WTC11 (cell line): ENCODE data around the gene TTC33. TPM values are rescaled to one million over a fixed set of nuclear protein-coding genes. Genes with fewer than 3 reads are reported as not detected.

ENCODE experiments used
- ATAC-seq: fragments of 200-7000 bp; cut with Tn5 transposase; 2 replicates; pipeline ENCODE4 v1.10.0; 2021; ENCODE audit warnings: mild to moderate bottlenecking, moderate library complexity
- CTCF ChIA-PET: fragments of 300-600 bp; sonication (Branson Sonifier 250); formaldehyde crosslinking; loops from one replicate; lab custom pipeline; 2021; ENCODE audit warnings: antibody characterized with exemption; lab: Charles Lee
- POLR2A ChIA-PET: fragments of 350-600 bp; sonication (Branson Sonifier 250); formaldehyde crosslinking; loops from one replicate; lab custom pipeline; 2021; ENCODE audit warnings: antibody characterized with exemption; lab: Charles Lee
- DNase-seq: peaks from one replicate; pipeline ENCODE4 v3.0.0; 2021; ENCODE audit warnings: low spot score
- H3K27ac Mint-ChIP-seq: 2 replicates; pipeline ENCODE4 v1.8.0; 2021; ENCODE audit warnings: mixed read lengths
- H3K27me3 Mint-ChIP-seq: 2 replicates; pipeline ENCODE4 v1.8.0; 2021; ENCODE audit warnings: low read depth, mild to moderate bottlenecking, moderate library complexity, mixed read lengths
- H3K36me3 Mint-ChIP-seq: 2 replicates; pipeline ENCODE4 v1.8.0; 2021; ENCODE audit warnings: mixed read lengths
- H3K4me1 Mint-ChIP-seq: 2 replicates; pipeline ENCODE4 v1.8.0; 2022; ENCODE audit warnings: mixed read lengths
- H3K4me3 Mint-ChIP-seq: 2 replicates; pipeline ENCODE4 v1.8.0; 2021; ENCODE audit warnings: mild to moderate bottlenecking, moderate library complexity, mixed read lengths
- H3K9me3 Mint-ChIP-seq: 2 replicates; pipeline ENCODE4 v1.8.0; 2021; ENCODE audit warnings: mixed read lengths
- CBFB ChIP-seq: sonication (generic); formaldehyde crosslinking; IDR thresholded peaks from 2 replicates; pipeline ENCODE4 v1.8.1; 2022; ENCODE audit warnings: mild to moderate bottlenecking, low read depth, missing genetic modification reagents
- GRHL2 ChIP-seq: fragments of 250-450 bp; sonication (Bioruptor Pico); IDR thresholded peaks from 2 replicates; pipeline ENCODE4 v1.8.0; 2022; ENCODE audit warnings: mild to moderate bottlenecking, moderate library complexity; ENCODE audit not compliant: insufficient replicate concordance, severe bottlenecking
- IRF2 ChIP-seq: sonication (generic); formaldehyde crosslinking; IDR thresholded peaks from 2 replicates; pipeline ENCODE4 v1.8.0; 2022; ENCODE audit warnings: low read depth, missing genetic modification reagents, borderline replicate concordance
- KAT7 ChIP-seq: sonication (generic); formaldehyde crosslinking; IDR thresholded peaks from 2 replicates; pipeline ENCODE4 v1.8.1; 2023; ENCODE audit warnings: missing genetic modification reagents, mild to moderate bottlenecking, borderline replicate concordance
- MXD4 ChIP-seq: fragments of 250-450 bp; sonication (Bioruptor Pico); IDR thresholded peaks from 2 replicates; pipeline ENCODE4 v1.8.0; 2021; ENCODE audit warnings: mild to moderate bottlenecking, moderate library complexity, borderline replicate concordance
- NR2C2 ChIP-seq: sonication (generic); formaldehyde crosslinking; IDR thresholded peaks from 2 replicates; pipeline ENCODE4 v1.8.0; 2022; ENCODE audit warnings: mild to moderate bottlenecking, missing genetic modification reagents
- NR3C1 ChIP-seq: sonication (generic); formaldehyde crosslinking; conservative IDR thresholded peaks from 2 replicates; pipeline ENCODE4 v1.8.1; 2023; ENCODE audit warnings: low read depth, mild to moderate bottlenecking, missing genetic modification reagents
- RELA ChIP-seq: sonication (generic); formaldehyde crosslinking; IDR thresholded peaks from 2 replicates; pipeline ENCODE4 v1.8.1; 2022; ENCODE audit warnings: missing genetic modification reagents, mild to moderate bottlenecking, borderline replicate concordance
- TEAD1 ChIP-seq: sonication (generic); formaldehyde crosslinking; IDR thresholded peaks from 2 replicates; pipeline ENCODE4 v1.8.0; 2022; ENCODE audit warnings: mild to moderate bottlenecking, missing genetic modification reagents
- TEAD4 ChIP-seq: sonication (generic); formaldehyde crosslinking; IDR thresholded peaks from 2 replicates; pipeline ENCODE4 v1.8.0; 2022; ENCODE audit warnings: mild to moderate bottlenecking, missing genetic modification reagents
- TP53 ChIP-seq: sonication (generic); formaldehyde crosslinking; IDR thresholded peaks from 2 replicates; pipeline ENCODE4 v1.8.1; 2023; ENCODE audit warnings: mild to moderate bottlenecking, missing genetic modification reagents
- ZNF232 ChIP-seq: sonication (generic); formaldehyde crosslinking; IDR thresholded peaks from 2 replicates; pipeline ENCODE4 v1.8.0; 2022; ENCODE audit warnings: mild to moderate bottlenecking, missing genetic modification reagents
- ZNF671 ChIP-seq: fragments of 250-450 bp; sonication (Bioruptor Pico); IDR thresholded peaks from 2 replicates; pipeline ENCODE4 v1.8.0; 2021; ENCODE audit warnings: mild to moderate bottlenecking
- total RNA-seq: library from RNA; stranded (reverse); gene quantifications from 3 replicates; pipeline ENCODE4 v1.2.3, GENCODE V29; 2021
- TF ChIP-seq, protein P1 (sequence below): fragments of 250-450 bp; sonication (Bioruptor Pico); IDR thresholded peaks from 2 replicates; pipeline ENCODE4 v1.9.0; 2021; ENCODE audit warnings: moderate library complexity, mild to moderate bottlenecking, inconsistent platforms, borderline replicate concordance
- TF ChIP-seq, protein P2 (sequence below): sonication (generic); formaldehyde crosslinking; IDR thresholded peaks from 2 replicates; pipeline ENCODE4 v1.8.0; 2022; ENCODE audit warnings: mild to moderate bottlenecking, missing genetic modification reagents
- TF ChIP-seq, protein P3 (sequence below): sonication (generic); formaldehyde crosslinking; IDR thresholded peaks from 2 replicates; pipeline ENCODE4 v1.8.1; 2023; ENCODE audit warnings: mild to moderate bottlenecking, missing genetic modification reagents
- TF ChIP-seq, protein P4 (sequence below): sonication (generic); formaldehyde crosslinking; conservative IDR thresholded peaks from 2 replicates; pipeline ENCODE4 v1.8.1; 2022; ENCODE audit warnings: mild to moderate bottlenecking, missing genetic modification reagents
- TF ChIP-seq, protein P5 (sequence below): fragments of 250-450 bp; sonication (Bioruptor Pico); IDR thresholded peaks from 2 replicates; pipeline ENCODE4 v1.9.0; 2021; ENCODE audit warnings: mild to moderate bottlenecking
- TF ChIP-seq, protein P6 (sequence below): sonication (generic); formaldehyde crosslinking; IDR thresholded peaks from 2 replicates; pipeline ENCODE4 v1.8.1; 2022; ENCODE audit warnings: low read depth, mild to moderate bottlenecking, moderate library complexity, missing genetic modification reagents, borderline replicate concordance

Gene TTC33
- total RNA-seq, 1 experiment from 2014 or later, result 9.2 TPM

DNA sequence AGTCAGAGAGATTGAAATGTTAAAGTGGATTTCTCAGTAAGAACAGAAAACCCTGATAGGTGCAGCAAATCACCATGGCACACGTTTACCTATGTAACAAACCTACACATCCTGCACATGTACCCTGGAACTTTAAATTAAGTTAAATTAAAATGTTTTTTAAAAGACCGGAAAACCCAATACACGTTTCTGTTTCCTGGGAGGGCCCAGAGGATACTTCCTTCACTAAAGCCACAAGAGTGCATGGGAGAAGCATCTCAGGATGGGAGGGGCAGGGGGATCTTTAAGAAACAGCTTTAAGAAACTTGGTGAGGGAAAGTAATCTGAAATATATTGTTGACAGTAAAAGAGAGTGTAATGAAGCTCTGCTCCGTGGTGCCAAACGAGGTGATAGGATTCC lies 240.8 kb downstream of the TTC33 start:
- DNase-seq (no peak), ATAC-seq (no peak)
- CTCF ChIA-PET, result no interaction called here
- Mint-ChIP-seq H3K9me3 (peaks cover 4% of the 10 kb centered on the region; the same call in 1 of the 2 replicates), H3K27me3 (no peaks in the 10 kb centered on the region), H3K4me1 (no peaks in the 10 kb centered on the region)
- TF ChIP-seq, protein P1, sequence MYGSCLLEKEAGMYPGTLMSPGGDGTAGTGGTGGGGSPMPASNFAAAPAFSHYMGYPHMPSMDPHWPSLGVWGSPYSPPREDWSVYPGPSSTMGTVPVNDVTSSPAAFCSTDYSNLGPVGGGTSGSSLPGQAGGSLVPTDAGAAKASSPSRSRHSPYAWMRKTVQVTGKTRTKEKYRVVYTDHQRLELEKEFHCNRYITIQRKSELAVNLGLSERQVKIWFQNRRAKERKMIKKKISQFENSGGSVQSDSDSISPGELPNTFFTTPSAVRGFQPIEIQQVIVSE (CRISPR knock-in tag), result no peak
- TF ChIP-seq, all 79 proteins: peak for 0
- POLR2A ChIA-PET, result interaction anchor here (0.6 kb wide), 1 partner anchor 17 kb away, joined by 5 read pairs; no protein-coding TSS in a partner anchor
- Mint-ChIP-seq H3K4me3 (no peak overlapping the region), H3K27ac (no peak overlapping the region), H3K36me3 (no peaks in the 10 kb centered on the region)

DNA sequence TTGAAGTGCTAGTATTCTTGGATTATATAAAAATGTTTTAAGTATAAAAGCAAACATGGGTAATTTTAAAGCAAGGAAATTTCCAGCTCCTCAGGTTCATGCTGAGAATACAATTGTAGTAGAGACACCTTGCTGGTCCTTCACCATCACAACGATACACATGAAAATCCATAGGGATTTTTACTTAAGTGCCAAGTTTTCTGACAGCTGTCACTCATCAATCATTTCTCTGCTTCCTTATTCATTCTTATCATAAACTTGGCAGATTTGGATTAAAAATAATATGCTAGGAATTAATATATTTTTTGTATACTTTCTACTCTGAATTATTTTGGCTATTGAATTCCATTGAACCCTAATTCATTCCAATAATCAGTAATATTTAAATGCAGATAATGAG lies 244.0 kb downstream of the TTC33 start:
- no peaks in the 10 kb centered on the region for H3K27me3 Mint-ChIP-seq
- DNase-seq (no peak), ATAC-seq (no peak)
- no peaks in the 10 kb centered on the region for H3K36me3 Mint-ChIP-seq
- POLR2A ChIA-PET, result no interaction called here
- no peaks in the 10 kb centered on the region for H3K4me1 Mint-ChIP-seq
- H3K4me3 Mint-ChIP-seq, result no peak overlapping the region
- H3K27ac Mint-ChIP-seq, result no peak overlapping the region
- peaks cover 4% of the 10 kb centered on the region; the same call in 1 of the 2 replicates for H3K9me3 Mint-ChIP-seq
- TF ChIP-seq ZNF671, result no peak
- TF ChIP-seq, protein P2, sequence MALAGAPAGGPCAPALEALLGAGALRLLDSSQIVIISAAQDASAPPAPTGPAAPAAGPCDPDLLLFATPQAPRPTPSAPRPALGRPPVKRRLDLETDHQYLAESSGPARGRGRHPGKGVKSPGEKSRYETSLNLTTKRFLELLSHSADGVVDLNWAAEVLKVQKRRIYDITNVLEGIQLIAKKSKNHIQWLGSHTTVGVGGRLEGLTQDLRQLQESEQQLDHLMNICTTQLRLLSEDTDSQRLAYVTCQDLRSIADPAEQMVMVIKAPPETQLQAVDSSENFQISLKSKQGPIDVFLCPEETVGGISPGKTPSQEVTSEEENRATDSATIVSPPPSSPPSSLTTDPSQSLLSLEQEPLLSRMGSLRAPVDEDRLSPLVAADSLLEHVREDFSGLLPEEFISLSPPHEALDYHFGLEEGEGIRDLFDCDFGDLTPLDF (CRISPR knock-in tag), result no peak
- TF ChIP-seq TP53 (CRISPR knock-in tag), result no peak
- TF ChIP-seq ZNF232, result no peak
- CTCF ChIA-PET, result no interaction called here

DNA sequence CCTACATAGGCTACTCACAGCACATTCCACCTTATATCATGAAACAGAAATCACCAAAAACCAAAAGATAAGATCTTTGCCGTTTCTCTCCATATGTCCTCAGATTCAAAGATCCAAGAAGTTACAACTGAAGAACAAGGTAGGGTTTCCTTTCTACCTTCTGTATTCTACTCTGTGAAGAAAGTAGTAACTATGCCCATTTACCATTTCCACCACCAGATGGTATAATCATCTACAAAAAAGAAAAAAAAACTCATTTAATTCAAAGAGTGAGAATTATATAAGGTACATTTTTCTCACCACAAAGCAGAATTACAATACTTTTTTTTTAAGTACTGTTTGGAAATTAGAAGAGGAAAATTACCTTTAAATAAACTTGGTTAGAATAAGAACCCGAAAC lies 248.7 kb downstream of the TTC33 start:
- ATAC-seq, result no peak
- H3K27me3 Mint-ChIP-seq, result no peaks in the 10 kb centered on the region
- no peaks in the 10 kb centered on the region for H3K36me3 Mint-ChIP-seq
- no peak for DNase-seq
- CTCF ChIA-PET, result no interaction called here
- TF ChIP-seq RELA (CRISPR knock-in tag), result no peak
- no peak for TF ChIP-seq TEAD4 (CRISPR knock-in tag)
- H3K4me1 Mint-ChIP-seq, result peaks cover 7% of the 10 kb centered on the region
- H3K27ac Mint-ChIP-seq, result no peak overlapping the region
- H3K9me3 Mint-ChIP-seq, result no peaks in the 10 kb centered on the region
- POLR2A ChIA-PET, result no interaction called here
- no peak overlapping the region for H3K4me3 Mint-ChIP-seq

DNA sequence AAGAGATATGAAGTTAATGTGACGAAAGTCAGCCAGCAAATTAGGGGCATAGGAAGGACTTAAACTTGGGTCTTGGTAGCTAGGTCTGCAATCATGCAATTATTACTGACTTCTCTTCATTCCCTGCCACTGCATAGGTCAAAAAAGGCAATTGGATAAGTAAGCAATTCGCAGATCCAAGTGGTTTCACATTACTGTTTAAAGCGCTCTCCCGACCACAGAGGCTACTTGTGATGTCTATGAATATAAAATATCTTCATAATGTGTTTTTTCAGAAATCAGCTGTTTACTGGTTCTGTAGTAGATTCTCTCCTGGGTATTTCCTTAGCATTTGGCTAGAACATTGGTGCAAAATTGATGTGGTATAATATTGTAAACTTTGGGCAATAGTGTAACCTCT lies 250.7 kb downstream of the TTC33 start:
- Mint-ChIP-seq H3K36me3 (no peaks in the 10 kb centered on the region), H3K27me3 (no peaks in the 10 kb centered on the region), H3K27ac (no peak overlapping the region), H3K9me3 (no peaks in the 10 kb centered on the region), H3K4me1 (peaks cover 7% of the 10 kb centered on the region), H3K4me3 (no peak overlapping the region)
- ATAC-seq, result no peak
- ChIA-PET POLR2A (no interaction called here), CTCF (no interaction called here)
- TF ChIP-seq, protein P3, sequence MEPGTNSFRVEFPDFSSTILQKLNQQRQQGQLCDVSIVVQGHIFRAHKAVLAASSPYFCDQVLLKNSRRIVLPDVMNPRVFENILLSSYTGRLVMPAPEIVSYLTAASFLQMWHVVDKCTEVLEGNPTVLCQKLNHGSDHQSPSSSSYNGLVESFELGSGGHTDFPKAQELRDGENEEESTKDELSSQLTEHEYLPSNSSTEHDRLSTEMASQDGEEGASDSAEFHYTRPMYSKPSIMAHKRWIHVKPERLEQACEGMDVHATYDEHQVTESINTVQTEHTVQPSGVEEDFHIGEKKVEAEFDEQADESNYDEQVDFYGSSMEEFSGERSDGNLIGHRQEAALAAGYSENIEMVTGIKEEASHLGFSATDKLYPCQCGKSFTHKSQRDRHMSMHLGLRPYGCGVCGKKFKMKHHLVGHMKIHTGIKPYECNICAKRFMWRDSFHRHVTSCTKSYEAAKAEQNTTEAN, result no peak
- TF ChIP-seq MXD4 (CRISPR knock-in tag) (no peak), IRF2 (no peak)
- DNase-seq, result no peak

DNA sequence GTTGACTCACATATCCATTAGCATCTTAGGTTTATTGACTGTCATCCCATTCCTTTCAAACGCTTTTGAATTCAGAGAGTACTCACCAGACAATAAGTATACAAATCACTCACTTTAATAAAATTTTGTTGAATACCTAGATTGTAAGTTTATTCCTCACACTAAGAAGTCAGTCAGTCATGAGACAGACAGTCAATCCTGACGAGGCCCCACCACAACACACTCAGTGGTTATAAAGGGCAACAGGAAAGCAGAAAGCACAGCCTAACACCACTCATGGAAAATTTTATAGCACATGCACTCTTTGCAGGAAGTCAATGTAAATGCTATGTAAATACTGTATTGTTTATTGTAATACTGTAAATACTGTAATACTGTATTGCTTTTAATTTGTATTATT lies 252.3 kb downstream of the TTC33 start:
- DNase-seq (no peak), ATAC-seq (no peak)
- Mint-ChIP-seq H3K27me3 (no peaks in the 10 kb centered on the region), H3K9me3 (no peaks in the 10 kb centered on the region), H3K27ac (no peak overlapping the region), H3K4me3 (no peak overlapping the region), H3K36me3 (no peaks in the 10 kb centered on the region), H3K4me1 (peaks cover 7% of the 10 kb centered on the region)
- ChIA-PET POLR2A (no interaction called here), CTCF (no interaction called here)
- TF ChIP-seq NR2C2 (CRISPR knock-in tag) (no peak), KAT7 (CRISPR knock-in tag) (no peak), CBFB (no peak), GRHL2 (CRISPR knock-in tag) (no peak), TEAD1 (CRISPR knock-in tag) (no peak), NR3C1 (CRISPR knock-in tag) (no peak)
- TF ChIP-seq, protein P4, sequence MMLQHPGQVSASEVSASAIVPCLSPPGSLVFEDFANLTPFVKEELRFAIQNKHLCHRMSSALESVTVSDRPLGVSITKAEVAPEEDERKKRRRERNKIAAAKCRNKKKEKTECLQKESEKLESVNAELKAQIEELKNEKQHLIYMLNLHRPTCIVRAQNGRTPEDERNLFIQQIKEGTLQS, result no peak
- TF ChIP-seq, protein P5, sequence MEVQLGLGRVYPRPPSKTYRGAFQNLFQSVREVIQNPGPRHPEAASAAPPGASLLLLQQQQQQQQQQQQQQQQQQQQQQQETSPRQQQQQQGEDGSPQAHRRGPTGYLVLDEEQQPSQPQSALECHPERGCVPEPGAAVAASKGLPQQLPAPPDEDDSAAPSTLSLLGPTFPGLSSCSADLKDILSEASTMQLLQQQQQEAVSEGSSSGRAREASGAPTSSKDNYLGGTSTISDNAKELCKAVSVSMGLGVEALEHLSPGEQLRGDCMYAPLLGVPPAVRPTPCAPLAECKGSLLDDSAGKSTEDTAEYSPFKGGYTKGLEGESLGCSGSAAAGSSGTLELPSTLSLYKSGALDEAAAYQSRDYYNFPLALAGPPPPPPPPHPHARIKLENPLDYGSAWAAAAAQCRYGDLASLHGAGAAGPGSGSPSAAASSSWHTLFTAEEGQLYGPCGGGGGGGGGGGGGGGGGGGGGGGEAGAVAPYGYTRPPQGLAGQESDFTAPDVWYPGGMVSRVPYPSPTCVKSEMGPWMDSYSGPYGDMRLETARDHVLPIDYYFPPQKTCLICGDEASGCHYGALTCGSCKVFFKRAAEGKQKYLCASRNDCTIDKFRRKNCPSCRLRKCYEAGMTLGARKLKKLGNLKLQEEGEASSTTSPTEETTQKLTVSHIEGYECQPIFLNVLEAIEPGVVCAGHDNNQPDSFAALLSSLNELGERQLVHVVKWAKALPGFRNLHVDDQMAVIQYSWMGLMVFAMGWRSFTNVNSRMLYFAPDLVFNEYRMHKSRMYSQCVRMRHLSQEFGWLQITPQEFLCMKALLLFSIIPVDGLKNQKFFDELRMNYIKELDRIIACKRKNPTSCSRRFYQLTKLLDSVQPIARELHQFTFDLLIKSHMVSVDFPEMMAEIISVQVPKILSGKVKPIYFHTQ (CRISPR knock-in tag), result no peak
- TF ChIP-seq, protein P6, sequence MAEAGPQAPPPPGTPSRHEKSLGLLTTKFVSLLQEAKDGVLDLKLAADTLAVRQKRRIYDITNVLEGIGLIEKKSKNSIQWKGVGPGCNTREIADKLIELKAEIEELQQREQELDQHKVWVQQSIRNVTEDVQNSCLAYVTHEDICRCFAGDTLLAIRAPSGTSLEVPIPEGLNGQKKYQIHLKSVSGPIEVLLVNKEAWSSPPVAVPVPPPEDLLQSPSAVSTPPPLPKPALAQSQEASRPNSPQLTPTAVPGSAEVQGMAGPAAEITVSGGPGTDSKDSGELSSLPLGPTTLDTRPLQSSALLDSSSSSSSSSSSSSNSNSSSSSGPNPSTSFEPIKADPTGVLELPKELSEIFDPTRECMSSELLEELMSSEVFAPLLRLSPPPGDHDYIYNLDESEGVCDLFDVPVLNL, result no peak
- TF ChIP-seq, protein P1 (CRISPR knock-in tag), result no peak
